Smooth muscle cell (in vitro differentiated cells): Measurements from ENCODE around the gene NDUFA11. TPM values are rescaled to one million over a fixed set of nuclear protein-coding genes. Genes with fewer than 3 reads are reported as not detected.

Source experiments
- DNase-seq: peaks from one replicate; lab custom pipeline; 2025; ENCODE audit not compliant: unreplicated experiment; lab: John Stamatoyannopoulos, UW
- H2AFZ ChIP-seq: fragments of 200-600 bp; sonication (generic); 2 replicates; pipeline ENCODE4 v1.6.0; 2016; ENCODE audit warnings: antibody characterized with exemption, low read depth, mild to moderate bottlenecking
- H3F3A ChIP-seq: fragments of 200-600 bp; sonication (generic); 2 replicates; pipeline ENCODE4 v1.6.0; 2017; ENCODE audit warnings: antibody characterized with exemption, low read depth
- H3K27ac ChIP-seq: fragments of 200-600 bp; sonication (generic); 2 replicates; pipeline ENCODE4 v1.5.1; 2016; ENCODE audit warnings: low read depth, mild to moderate bottlenecking
- H3K27me3 ChIP-seq: fragments of 200-600 bp; sonication (generic); 2 replicates; pipeline ENCODE4 v1.6.1; 2016; ENCODE audit warnings: low read depth, mild to moderate bottlenecking
- H3K36me3 ChIP-seq: fragments of 200-600 bp; sonication (generic); 2 replicates; pipeline ENCODE4 v1.5.1; 2016; ENCODE audit warnings: low read depth
- H3K4me1 ChIP-seq: fragments of 200-600 bp; sonication (generic); 2 replicates; pipeline ENCODE4 v1.5.1; 2016; ENCODE audit warnings: low read depth
- H3K4me2 ChIP-seq: fragments of 200-600 bp; sonication (generic); 2 replicates; pipeline ENCODE4 v1.6.0; 2016; ENCODE audit warnings: mild to moderate bottlenecking
- H3K4me3 ChIP-seq: fragments of 200-600 bp; sonication (generic); 2 replicates; pipeline ENCODE4 v1.5.1; 2016; ENCODE audit warnings: mild to moderate bottlenecking
- H3K79me2 ChIP-seq: fragments of 200-600 bp; sonication (generic); 2 replicates; pipeline ENCODE4 v1.6.0; 2016; ENCODE audit warnings: low read depth, mild to moderate bottlenecking
- H3K9ac ChIP-seq: fragments of 200-600 bp; sonication (generic); 2 replicates; pipeline ENCODE4 v1.6.0; 2016; ENCODE audit warnings: low read depth
- H3K9me3 ChIP-seq: fragments of 200-600 bp; sonication (generic); replicated peaks from 2 replicates; pipeline ENCODE4 v1.5.1; 2016; ENCODE audit warnings: low read depth
- H4K20me1 ChIP-seq: fragments of 200-600 bp; sonication (generic); 2 replicates; pipeline ENCODE4 v1.6.0; 2016; ENCODE audit warnings: low read depth
- WGBS: methylation state at CpG from one replicate; pipeline ENCODE4 v1.1.7; 2016; ENCODE audit warnings: low lambda C conversion rate; 5-methylcytosine and 5-hydroxymethylcytosine counted together
- polyA plus RNA-seq: library from polyadenylated mRNA; unstranded; fragments of >200 nt; fragmentation: Nextera tagmentation; extraction: Ambion mirVana; gene quantifications from 2 replicates; pipeline ENCODE4 v1.2.1, GENCODE V29; 2016
- total RNA-seq: library from RNA; depleted of rRNA; stranded (reverse); fragments of >200 nt; gene quantifications from 2 replicates; pipeline ENCODE4 v1.2.3, GENCODE V29; 2014
- TF ChIP-seq, protein P1 (sequence below): fragments of 200-600 bp; sonication (generic); IDR thresholded peaks from 2 replicates; pipeline ENCODE4 v1.5.1; 2017; ENCODE audit warnings: borderline replicate concordance, mild to moderate bottlenecking, antibody characterized with exemption; ENCODE audit not compliant: insufficient read depth, poor library complexity, severe bottlenecking

The NDUFA11 gene
- total and polyA plus RNA-seq, 2 experiments from 2014 or later, result 169 to 493 TPM

DNA sequence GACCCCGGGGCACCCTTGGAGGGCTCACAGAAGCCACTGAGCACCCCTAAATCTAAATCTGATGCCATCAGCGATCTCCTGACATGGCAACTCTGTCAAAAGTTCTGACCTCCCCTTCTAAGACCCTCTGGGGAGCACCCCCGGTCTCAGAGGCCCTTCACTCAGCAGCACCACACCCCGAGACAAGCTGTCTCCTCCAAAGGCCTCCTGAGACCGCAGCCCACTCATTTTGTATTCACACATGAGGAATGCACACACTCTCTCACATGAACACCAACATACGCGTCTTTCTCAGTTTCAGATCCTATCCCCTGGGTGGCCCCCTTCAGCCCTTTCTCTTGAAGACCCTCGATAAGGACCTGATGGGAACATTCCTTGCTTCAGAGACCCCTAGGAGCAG, 2.6 kb downstream of the NDUFA11 start:
- Histone ChIP-seq H4K20me1 (peaks cover 64% of the 10 kb centered on the region), H3K27ac (no peak overlapping the region), H3K79me2 (peaks cover 48% of the 10 kb centered on the region), H3K4me2 (no peak overlapping the region), H3K4me3 (no peak overlapping the region), H3K4me1 (no peaks in the 10 kb centered on the region), H3K27me3 (no peaks in the 10 kb centered on the region), H3K36me3 (no peaks in the 10 kb centered on the region), H3F3A (no peaks in the 10 kb centered on the region), H3K9ac (no peak overlapping the region), H2AFZ (no peak overlapping the region), H3K9me3 (no peaks in the 10 kb centered on the region)
- 95% methylated on average over 8 of the region's 8 CpGs for WGBS
- TF ChIP-seq, protein P1, sequence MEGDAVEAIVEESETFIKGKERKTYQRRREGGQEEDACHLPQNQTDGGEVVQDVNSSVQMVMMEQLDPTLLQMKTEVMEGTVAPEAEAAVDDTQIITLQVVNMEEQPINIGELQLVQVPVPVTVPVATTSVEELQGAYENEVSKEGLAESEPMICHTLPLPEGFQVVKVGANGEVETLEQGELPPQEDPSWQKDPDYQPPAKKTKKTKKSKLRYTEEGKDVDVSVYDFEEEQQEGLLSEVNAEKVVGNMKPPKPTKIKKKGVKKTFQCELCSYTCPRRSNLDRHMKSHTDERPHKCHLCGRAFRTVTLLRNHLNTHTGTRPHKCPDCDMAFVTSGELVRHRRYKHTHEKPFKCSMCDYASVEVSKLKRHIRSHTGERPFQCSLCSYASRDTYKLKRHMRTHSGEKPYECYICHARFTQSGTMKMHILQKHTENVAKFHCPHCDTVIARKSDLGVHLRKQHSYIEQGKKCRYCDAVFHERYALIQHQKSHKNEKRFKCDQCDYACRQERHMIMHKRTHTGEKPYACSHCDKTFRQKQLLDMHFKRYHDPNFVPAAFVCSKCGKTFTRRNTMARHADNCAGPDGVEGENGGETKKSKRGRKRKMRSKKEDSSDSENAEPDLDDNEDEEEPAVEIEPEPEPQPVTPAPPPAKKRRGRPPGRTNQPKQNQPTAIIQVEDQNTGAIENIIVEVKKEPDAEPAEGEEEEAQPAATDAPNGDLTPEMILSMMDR, result no peak
- no peak for DNase-seq

DNA sequence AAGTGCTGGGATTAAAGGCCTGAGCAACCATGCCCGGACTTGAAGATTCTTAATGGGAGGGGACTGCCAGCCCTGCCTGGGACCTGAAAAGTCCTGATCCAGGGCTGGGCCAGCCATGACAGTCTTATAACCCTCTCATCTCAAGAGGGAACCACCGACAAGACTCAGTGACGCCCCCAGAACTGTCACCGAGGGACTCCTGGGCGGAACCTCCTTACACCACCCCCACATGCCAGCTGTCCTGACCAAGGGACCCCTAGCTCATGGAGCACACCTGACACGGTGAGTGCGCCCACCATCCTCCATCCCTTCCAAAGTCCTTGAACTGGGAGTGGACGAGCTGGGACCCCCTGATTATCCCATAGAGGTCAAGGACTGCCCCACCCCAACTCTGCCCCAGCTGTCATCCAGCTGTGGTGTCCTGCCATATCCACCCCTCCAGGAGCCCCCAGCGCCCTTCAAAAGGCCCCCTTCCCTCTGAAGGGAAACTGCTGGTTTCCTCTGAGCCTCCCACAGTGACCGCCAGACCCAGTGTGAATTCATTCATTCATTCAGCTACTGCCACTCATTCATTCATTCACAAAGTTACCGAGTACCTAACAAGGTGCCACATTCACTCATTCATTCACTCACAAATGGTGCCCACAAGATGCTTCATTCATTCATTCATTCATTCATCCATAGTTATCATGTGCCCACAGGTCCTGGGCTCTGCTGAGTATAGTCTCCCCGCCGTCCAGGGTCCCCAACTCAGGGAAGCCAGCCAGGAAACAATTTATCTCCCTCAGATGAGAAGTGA, 3.7 kb downstream of the NDUFA11 start:
- Histone ChIP-seq H3K9ac (no peak overlapping the region), H3K79me2 (peaks cover 48% of the 10 kb centered on the region), H3K4me3 (no peak overlapping the region), H3K27me3 (no peaks in the 10 kb centered on the region), H3K9me3 (no peaks in the 10 kb centered on the region), H3K36me3 (no peaks in the 10 kb centered on the region), H4K20me1 (peaks cover 74% of the 10 kb centered on the region), H3K4me2 (no peak overlapping the region), H3K27ac (no peak overlapping the region), H3F3A (no peaks in the 10 kb centered on the region), H3K4me1 (no peaks in the 10 kb centered on the region), H2AFZ (no peak overlapping the region)
- no peak for DNase-seq
- 97% methylated on average over 13 of the region's 13 CpGs for WGBS
- TF ChIP-seq, protein P1, result no peak

DNA sequence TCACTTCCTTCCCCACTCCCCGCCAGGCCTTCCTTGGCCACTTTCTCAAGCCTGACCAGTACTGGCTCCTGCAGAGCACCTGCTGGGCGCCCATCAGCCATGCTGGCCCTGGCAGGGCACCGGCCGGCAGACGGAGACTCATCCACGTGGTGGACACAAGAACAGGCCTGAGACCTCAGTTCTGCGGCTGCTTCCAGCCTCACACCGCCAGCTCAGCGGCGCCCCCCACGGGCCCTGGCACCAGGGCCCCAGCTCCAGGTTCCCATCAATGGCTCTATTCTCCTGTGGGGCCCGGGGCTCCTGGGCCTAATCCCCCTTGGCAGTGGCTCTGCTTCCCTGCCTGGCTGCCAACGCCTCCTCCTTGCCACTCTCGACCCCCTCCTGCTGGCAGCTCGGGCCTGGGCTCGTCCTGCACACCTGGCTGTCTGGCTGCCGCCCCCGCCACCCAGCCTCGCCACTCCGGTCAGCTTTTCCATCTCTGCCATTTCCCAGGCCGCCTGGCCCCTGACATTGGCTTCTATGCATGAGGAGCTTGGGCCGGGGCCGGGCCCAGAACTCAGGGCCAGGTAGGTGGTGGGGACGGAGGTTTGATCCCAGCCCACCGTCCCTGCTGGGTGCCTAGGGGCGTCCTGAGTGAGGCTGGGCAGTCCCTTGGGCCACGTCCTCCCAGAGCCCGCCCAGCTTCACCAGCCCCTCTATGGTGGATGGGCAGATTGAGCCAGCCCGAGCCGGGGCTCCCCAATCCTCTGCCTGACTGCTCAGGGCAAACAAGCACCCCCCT, 6.2 kb downstream of the NDUFA11 start:
- H3K36me3 ChIP-seq, result no peaks in the 10 kb centered on the region
- 95% methylated on average over 30 of the region's 30 CpGs for WGBS

More for the DNA sequence above, 6.2 kb downstream of the NDUFA11 start:
- TF ChIP-seq, protein P1, result no peak
- Histone ChIP-seq H3K79me2 (peaks cover 37% of the 10 kb centered on the region), H3F3A (no peaks in the 10 kb centered on the region), H3K4me1 (no peaks in the 10 kb centered on the region), H2AFZ (no peak overlapping the region), H3K27me3 (no peaks in the 10 kb centered on the region), H3K4me2 (no peak overlapping the region), H3K9ac (no peak overlapping the region), H4K20me1 (peaks cover 82% of the 10 kb centered on the region), H3K4me3 (no peak overlapping the region), H3K27ac (no peak overlapping the region), H3K9me3 (no peaks in the 10 kb centered on the region)
- DNase-seq, result no peak
